ENCODE results near the gene TAC4. TPM values are rescaled to one million over a fixed set of nuclear protein-coding genes. Genes with fewer than 3 reads are reported as not detected.
"Not testable (repeated sequence)": the region's sequence is repeated elsewhere in the genome, so short reads cannot be mapped to it uniquely, and the experiment has no call there.

The TAC4 gene
- total RNA-seq, 1 donor from 2014 or later = not detected

GRCh38 chr17:49843774-49844350, 4.0 kb downstream of the TAC4 start:
- intact Hi-C loops (cut with micrococcal nuclease) = no loop called here

GRCh38 chr17:49842846-49843245, 5.0 kb downstream of the TAC4 start:
- intact Hi-C loops (cut with micrococcal nuclease) = no loop called here

GRCh38 chr17:49842371-49842770, 5.5 kb downstream of the TAC4 start:
- intact Hi-C loops (cut with micrococcal nuclease) = no loop called here

DNA sequence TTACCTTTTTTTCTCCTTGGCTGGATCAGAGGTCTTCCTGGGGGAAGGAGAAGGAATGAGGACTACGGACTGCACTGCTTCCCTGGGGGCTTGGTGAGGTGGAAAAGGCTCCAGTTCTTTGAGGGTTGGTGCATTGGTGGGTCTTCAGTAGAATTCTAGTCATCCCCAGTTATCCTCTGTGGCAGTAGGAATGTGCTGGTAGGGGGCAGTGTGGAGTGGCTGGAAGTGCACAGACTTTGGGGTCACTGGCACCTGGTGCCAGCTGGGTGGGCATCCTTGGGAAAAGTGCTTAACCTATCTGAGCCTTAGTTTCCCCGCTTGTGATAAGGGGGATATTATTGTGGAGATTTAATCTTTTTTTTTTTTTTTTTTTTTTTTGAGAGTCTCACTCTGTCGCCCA, 6.3 kb downstream of the TAC4 start:
- intact Hi-C loops (cut with micrococcal nuclease) = no loop called here

- intact Hi-C loops (cut with micrococcal nuclease) = no loop called here
These were observed 8.4 kb downstream of the TAC4 start for GRCh38 chr17:49839455-49839854.

DNA sequence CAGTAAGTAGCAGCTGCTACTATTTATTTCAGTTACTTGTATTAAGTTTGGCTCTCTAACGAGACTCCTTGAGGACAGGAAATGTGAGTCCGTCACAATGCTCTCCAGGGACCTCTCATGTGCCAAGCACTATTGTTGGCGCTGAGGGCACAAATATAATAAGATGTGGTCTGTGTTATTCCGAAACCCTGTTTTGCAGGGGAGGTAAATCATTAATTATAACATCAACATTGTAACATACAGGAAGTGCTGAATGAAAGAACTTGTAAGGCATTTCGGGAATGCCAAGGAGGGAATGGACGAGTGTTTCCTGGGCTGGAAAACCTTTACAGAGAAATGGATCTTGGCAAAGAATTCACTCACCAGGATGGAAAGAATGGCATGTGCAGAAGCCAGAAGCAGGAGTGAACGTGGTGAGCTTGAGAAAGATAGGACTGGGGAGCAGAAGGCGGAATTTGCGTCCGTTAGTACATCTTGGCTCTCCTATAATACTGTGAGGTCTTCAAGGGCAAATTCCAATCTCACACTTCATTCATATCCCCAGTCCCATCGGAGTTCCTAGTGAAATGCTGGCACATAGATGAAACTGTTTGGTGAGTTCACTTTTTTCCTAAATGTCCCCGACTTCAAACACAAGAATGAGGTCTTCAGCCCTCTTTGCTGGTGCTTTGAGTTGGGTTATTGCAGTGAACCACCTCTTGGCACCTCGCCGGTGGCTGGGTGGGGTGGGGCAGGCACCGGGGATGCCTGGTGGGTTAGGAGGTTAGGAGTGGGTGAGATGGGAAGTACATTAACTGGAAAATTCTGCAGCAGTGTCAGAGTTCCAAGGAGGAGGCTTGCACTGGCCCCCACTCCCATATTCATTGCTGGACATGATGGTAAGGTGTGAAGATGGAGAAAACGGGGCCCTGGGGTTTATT, 11.5 kb downstream of the TAC4 start:
- intact Hi-C loops (cut with micrococcal nuclease) = no loop called here

GRCh38 chr17:49835472-49835871, 12.4 kb downstream of the TAC4 start:
- intact Hi-C loops (cut with micrococcal nuclease) = no loop called here

GRCh38 chr17:49834118-49834743, 13.6 kb downstream of the TAC4 start:
- intact Hi-C loops (cut with micrococcal nuclease) = no loop called here

- intact Hi-C loops (cut with micrococcal nuclease) = no loop called here
These were observed 14.8 kb downstream of the TAC4 start for GRCh38 chr17:49832840-49833599.

GRCh38 chr17:49830605-49831004, 17.3 kb downstream of the TAC4 start:
- intact Hi-C loops (cut with micrococcal nuclease) = no loop called here

DNA sequence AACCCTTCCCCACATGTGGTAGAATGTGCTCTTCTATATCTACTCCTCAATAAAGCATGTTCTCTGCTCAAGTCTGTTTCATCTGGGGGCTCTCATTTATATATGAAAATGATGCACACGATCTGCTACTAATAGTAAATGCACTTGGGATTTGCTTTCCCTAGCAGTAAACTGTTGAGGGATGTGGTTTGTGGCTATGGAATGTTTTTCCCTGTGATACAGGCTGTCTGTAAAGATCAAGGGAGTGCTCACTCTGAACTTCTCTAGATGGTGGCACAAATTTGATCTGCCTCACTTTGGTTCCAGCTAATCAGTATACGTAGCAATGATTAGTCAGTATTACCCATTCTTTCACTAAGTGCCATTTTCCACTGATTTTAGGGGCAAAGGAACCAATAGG, 18.8 kb downstream of the TAC4 start:
- intact Hi-C loops (cut with micrococcal nuclease) = no loop called here

GRCh38 chr17:49828325-49828724, 19.5 kb downstream of the TAC4 start:
- intact Hi-C loops (cut with micrococcal nuclease) = not testable (repeated sequence)

GRCh38 chr17:49825645-49826044, 22.2 kb downstream of the TAC4 start:
- intact Hi-C loops (cut with micrococcal nuclease) = no loop called here

DNA sequence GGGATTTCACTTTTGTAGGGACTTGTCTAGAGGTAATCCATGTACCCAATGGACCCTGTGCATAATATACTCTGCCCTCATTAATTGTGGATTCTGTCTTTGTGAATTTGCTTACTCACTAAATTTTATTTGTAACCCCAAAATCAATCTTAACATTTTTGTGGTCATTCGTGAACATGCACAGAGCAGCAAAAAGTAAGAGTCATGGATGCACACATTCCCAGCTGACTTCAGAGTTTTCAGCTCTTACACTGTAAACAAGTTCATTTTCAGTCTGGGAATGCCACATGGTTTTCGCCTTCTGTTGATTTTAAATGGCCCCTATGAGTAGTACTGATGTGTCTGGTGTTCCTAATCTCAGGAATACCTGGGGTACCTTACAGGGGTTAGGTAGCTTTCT, 24.3 kb downstream of the TAC4 start:
- intact Hi-C loops (cut with micrococcal nuclease) = no loop called here

GRCh38 chr17:49822829-49823228, 25.0 kb downstream of the TAC4 start:
- intact Hi-C loops (cut with micrococcal nuclease) = no loop called here

- intact Hi-C loops (cut with micrococcal nuclease) = no loop called here
These were observed 26.0 kb downstream of the TAC4 start for GRCh38 chr17:49821916-49822315.

DNA sequence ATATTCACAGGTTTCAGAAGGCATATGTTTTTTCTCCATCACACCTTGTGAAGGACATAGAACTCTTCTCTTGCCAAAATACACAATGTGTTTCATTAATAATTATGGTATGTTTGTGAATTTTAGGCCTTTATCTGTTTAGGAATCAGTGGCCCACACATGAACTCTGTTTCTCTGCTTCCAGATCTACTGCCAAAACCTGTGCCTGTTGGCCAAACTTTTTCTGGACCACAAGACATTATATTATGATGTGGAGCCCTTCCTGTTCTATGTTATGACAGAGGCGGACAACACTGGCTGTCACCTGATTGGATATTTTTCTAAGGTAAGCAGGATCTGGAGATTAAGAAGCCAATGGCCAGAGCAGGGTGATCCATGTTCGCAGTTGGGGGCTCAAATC, 26.4 kb downstream of the TAC4 start:
- intact Hi-C loops (cut with micrococcal nuclease) = no loop called here

GRCh38 chr17:49820773-49821172, 27.1 kb downstream of the TAC4 start:
- intact Hi-C loops (cut with micrococcal nuclease) = no loop called here

DNA sequence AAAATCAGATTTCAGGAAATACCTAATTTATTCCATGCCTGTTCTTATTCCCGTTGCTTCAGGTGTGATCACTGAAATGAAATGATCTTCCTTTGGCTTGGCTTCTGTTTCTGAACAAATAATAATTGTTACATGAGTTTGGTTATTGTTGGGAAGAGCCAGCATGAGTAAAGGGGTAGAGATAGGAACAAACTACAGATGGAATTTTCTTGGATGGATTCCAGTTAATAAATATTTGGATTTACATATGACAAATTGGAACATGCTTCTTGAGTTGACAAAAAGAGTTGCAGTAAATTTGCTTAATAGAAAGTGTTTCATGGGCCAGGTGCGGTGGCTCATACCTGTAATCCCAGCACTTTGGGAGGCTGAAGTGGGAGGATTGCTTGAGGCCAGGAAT, 28.2 kb downstream of the TAC4 start:
- intact Hi-C loops (cut with micrococcal nuclease) = no loop called here

GRCh38 chr17:49819138-49819537, 28.7 kb downstream of the TAC4 start:
- intact Hi-C loops (cut with micrococcal nuclease) = no loop called here

DNA sequence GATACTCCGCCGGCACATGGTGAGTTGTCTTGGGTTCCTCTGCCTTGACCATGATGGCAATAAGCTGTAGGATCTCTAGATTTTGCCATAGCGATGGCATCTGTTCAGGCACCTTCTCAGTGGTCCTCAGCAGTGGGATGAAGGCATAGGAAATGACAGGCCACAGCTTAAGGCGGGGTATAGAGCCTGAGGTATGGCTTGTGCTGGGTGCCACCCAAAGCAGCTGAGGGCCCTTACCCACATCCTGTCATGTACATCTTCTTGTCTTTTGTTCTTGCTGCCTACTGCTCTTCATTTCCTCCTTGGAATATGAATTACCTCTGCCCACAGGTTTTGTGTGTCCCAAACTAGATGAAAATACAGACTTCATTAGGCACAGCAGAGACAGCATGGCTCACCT, 29.9 kb downstream of the TAC4 start:
- intact Hi-C loops (cut with micrococcal nuclease) = loop anchor here (1.0 kb wide), 1 partner anchor 33 kb away; no protein-coding TSS in a partner anchor

Data from T-helper 1 cell treated with Interleukin-12 subunit alpha and Interleukin-12 subunit beta and Interleukin-4 antibody, amounts not matched to agents 30 ng/mL and 1 ng/mL, for 36 hours (primary cell).